H1 (cell line): ENCODE results near the gene CEP135. TPM values are rescaled to one million over a fixed set of nuclear protein-coding genes. Genes with fewer than 3 reads are reported as not detected.

Experiments used
- CTCF ChIA-PET: fragments of 300-600 bp; sonication (Branson Sonifier 250); formaldehyde crosslinking; loops from one replicate; lab custom pipeline; 2021; ENCODE audit not compliant: partially characterized antibody; lab: Charles Lee
- POLR2A ChIA-PET: fragments of 300-600 bp; sonication (Branson Sonifier 250); formaldehyde crosslinking; loops from one replicate; lab custom pipeline; 2021; ENCODE audit warnings: inconsistent platforms; ENCODE audit not compliant: partially characterized antibody; lab: Charles Lee
- DNase-seq, 2 experiments: peaks; one replicate each; pipeline versions ENCODE4 v3.0.0 to v3.0.0-alpha.2; 2010 to 2022; ENCODE audit warnings: low spot score in 2 of 2, low read depth in 1 of 2, mixed read lengths in 1 of 2
- FAIRE-seq: peaks from 2 replicates; lab custom pipeline; 2011; peaks lifted over from hg19 to GRCh38; lab: Jason Lieb, UNC
- H2AFZ ChIP-seq: 2 replicates; pipeline ENCODE4 v1.8.1; 2012; ENCODE audit warnings: low read length, inconsistent platforms
- H2AK5ac ChIP-seq: 2 replicates; pipeline ENCODE4 v1.6.1; 2013; ENCODE audit warnings: low read depth, low read length
- H2BK120ac ChIP-seq: replicated peaks from 2 replicates; pipeline ENCODE3; 2013; ENCODE audit warnings: low read depth, low read length, inconsistent platforms
- H2BK12ac ChIP-seq: 2 replicates; pipeline ENCODE4 v1.6.1; 2013; ENCODE audit warnings: low read depth, low read length
- H2BK15ac ChIP-seq: 2 replicates; pipeline ENCODE4 v1.6.1; 2013; ENCODE audit warnings: low read length
- H2BK20ac ChIP-seq: 2 replicates; pipeline ENCODE4 v1.6.1; 2013; ENCODE audit warnings: low read length
- H2BK5ac ChIP-seq: 2 replicates; pipeline ENCODE4 v1.6.1; 2013; ENCODE audit warnings: low read depth, low read length
- H3K14ac ChIP-seq: 2 replicates; pipeline ENCODE4 v1.6.1; 2013; ENCODE audit warnings: inconsistent platforms; ENCODE audit not compliant: insufficient read length
- H3K18ac ChIP-seq: 2 replicates; pipeline ENCODE4 v1.6.1; 2013; ENCODE audit warnings: low read length; ENCODE audit errors: extremely low read depth
- H3K23ac ChIP-seq: 2 replicates; pipeline ENCODE4 v1.6.1; 2013; ENCODE audit warnings: inconsistent platforms; ENCODE audit not compliant: insufficient read length
- H3K23me2 ChIP-seq: 2 replicates; pipeline ENCODE4 v1.6.1; 2013; ENCODE audit warnings: low read depth, low read length
- H3K27ac ChIP-seq: 2 replicates; pipeline ENCODE4 v1.6.1; 2011; ENCODE audit warnings: low read depth, low read length, inconsistent platforms
- H3K27me3 ChIP-seq, 4 experiments: replicated peaks in 1 of 4; 1 replicate in 1 of 4; 2 replicates in 3 of 4; pipeline versions ENCODE4 v1.6.1 to v1.8.1; 2011 to 2013; ENCODE audit warnings: low read length in 3 of 4, mild to moderate bottlenecking in 3 of 4, inconsistent platforms in 2 of 4, mixed read lengths in 2 of 4, moderate library complexity in 1 of 4; ENCODE audit not compliant: control insufficient read depth in 3 of 4, insufficient read depth in 3 of 4; ENCODE audit errors: extremely low read depth in 1 of 4
- H3K36me3 ChIP-seq, 4 experiments: 2 replicates each; pipeline versions ENCODE4 v1.6.1 to v1.8.1; 2011 to 2013; ENCODE audit warnings: mild to moderate bottlenecking in 4 of 4, low read length in 3 of 4, moderate library complexity in 2 of 4, control low read depth in 1 of 4, inconsistent platforms in 1 of 4; ENCODE audit not compliant: insufficient read depth in 4 of 4, control insufficient read depth in 2 of 4
- H3K4ac ChIP-seq: replicated peaks from 2 replicates; pipeline ENCODE3; 2013; ENCODE audit warnings: low read length, low read depth, mixed read lengths, inconsistent platforms; ENCODE audit not compliant: insufficient read length
- H3K4me1 ChIP-seq, 4 experiments: replicated peaks in 1 of 4; 1 replicate in 1 of 4; 2 replicates in 3 of 4; pipeline versions ENCODE4 v1.6.1 to v1.8.1; 2011 to 2013; ENCODE audit warnings: low read length in 3 of 4, inconsistent platforms in 2 of 4, mixed read lengths in 1 of 4; ENCODE audit not compliant: insufficient read depth in 4 of 4, control insufficient read depth in 3 of 4
- H3K4me2 ChIP-seq, 2 experiments: 2 replicates each; pipeline versions ENCODE4 v1.6.1 to v1.8.1; 2011 to 2013; ENCODE audit warnings: low read depth in 2 of 2, low read length in 2 of 2, control low read depth in 1 of 2, inconsistent platforms in 1 of 2, mild to moderate bottlenecking in 1 of 2; ENCODE audit not compliant: insufficient read depth in 1 of 2
- H3K4me3 ChIP-seq, 4 experiments: fragments of 200-600, 300-600 bp in 1 of 4; sonication (generic), shearing (Covaris generic), sonication (Bioruptor Twin) in 1 of 4; 2 replicates each; pipeline versions ENCODE4 v1.5.1 to v1.8.1; 2011 to 2016; ENCODE audit warnings: low read length in 4 of 4, low read depth in 3 of 4, control low read depth in 2 of 4, inconsistent platforms in 2 of 4, mild to moderate bottlenecking in 2 of 4, mixed read lengths in 1 of 4, moderate library complexity in 1 of 4; ENCODE audit not compliant: insufficient read depth in 2 of 4; ENCODE audit errors: extremely low read depth in 1 of 4
- H3K56ac ChIP-seq: replicated peaks from 2 replicates; pipeline ENCODE3; 2013; ENCODE audit warnings: low read depth, mild to moderate bottlenecking, mixed read lengths, low read length, inconsistent platforms; ENCODE audit not compliant: insufficient read length
- H3K79me1 ChIP-seq: 2 replicates; pipeline ENCODE4 v1.6.1; 2013; ENCODE audit warnings: low read depth, low read length, control low read depth
- H3K79me2 ChIP-seq, 2 experiments: 2 replicates each; pipeline versions ENCODE4 v1.6.1 to v1.8.1; 2012 to 2013; ENCODE audit warnings: low read length in 2 of 2, mild to moderate bottlenecking in 2 of 2, inconsistent platforms in 1 of 2; ENCODE audit not compliant: insufficient read depth in 2 of 2, control insufficient read depth in 1 of 2
- H3K9ac ChIP-seq, 4 experiments: replicated peaks in 1 of 4; 1 replicate in 1 of 4; 2 replicates in 3 of 4; pipeline versions ENCODE4 v1.6.1 to v1.8.1; 2011 to 2013; ENCODE audit warnings: low read depth in 3 of 4, low read length in 3 of 4, control low read depth in 2 of 4, mild to moderate bottlenecking in 2 of 4, moderate library complexity in 2 of 4, inconsistent platforms in 1 of 4; ENCODE audit errors: extremely low read depth in 1 of 4
- H3K9me3 ChIP-seq, 2 experiments: 2 replicates each; pipeline versions ENCODE4 v1.6.1 to v1.8.1; 2012 to 2013; ENCODE audit warnings: mild to moderate bottlenecking in 2 of 2, moderate library complexity in 2 of 2, control low read depth in 1 of 2, inconsistent platforms in 1 of 2, low read depth in 1 of 2, low read length in 1 of 2, mixed read lengths in 1 of 2; ENCODE audit not compliant: insufficient read depth in 2 of 2
- H4K20me1 ChIP-seq, 2 experiments: replicated peaks in 1 of 2; 2 replicates each; pipeline versions ENCODE3 to v1.8.1; 2011 to 2013; ENCODE audit warnings: inconsistent platforms in 2 of 2, low read length in 2 of 2, mild to moderate bottlenecking in 1 of 2; ENCODE audit not compliant: insufficient read depth in 2 of 2, control insufficient read depth in 1 of 2
- H4K5ac ChIP-seq: 2 replicates; pipeline ENCODE4 v1.6.1; 2013; ENCODE audit warnings: low read length, low read depth, mixed read lengths, inconsistent platforms; ENCODE audit not compliant: insufficient read length
- H4K8ac ChIP-seq: 2 replicates; pipeline ENCODE4 v1.8.0; 2013; ENCODE audit warnings: mild to moderate bottlenecking, moderate library complexity, low read length, inconsistent platforms; ENCODE audit not compliant: insufficient read depth; ENCODE audit errors: extremely low read depth
- H4K91ac ChIP-seq: replicated peaks from 2 replicates; pipeline ENCODE3; 2013; ENCODE audit warnings: low read length, mixed read lengths, inconsistent platforms; ENCODE audit not compliant: insufficient read length
- CHD1 ChIP-seq: IDR thresholded peaks from 2 replicates; pipeline ENCODE4 v1.6.1; 2012; ENCODE audit warnings: low read depth, low read length, improper control_type of control experiment
- HDAC2 ChIP-seq, 2 experiments: fragments of 300-600 bp in 1 of 2; sonication (generic) in 1 of 2; IDR thresholded peaks; 2 replicates each; pipeline ENCODE4 v1.6.1; 2011 to 2012; ENCODE audit warnings: low read depth in 2 of 2, low read length in 2 of 2, mild to moderate bottlenecking in 2 of 2, moderate library complexity in 2 of 2, borderline replicate concordance in 1 of 2, inconsistent platforms in 1 of 2
- KDM1A ChIP-seq: fragments of 200-600, 300-600 bp; sonication (generic); IDR thresholded peaks from 2 replicates; pipeline ENCODE4 v1.7.1; 2016; ENCODE audit warnings: mild to moderate bottlenecking, low read length, borderline replicate concordance
- MAFK ChIP-seq: IDR thresholded peaks from 2 replicates; pipeline ENCODE4 v1.6.1; 2012; ENCODE audit warnings: low read depth, mild to moderate bottlenecking, improper control_type of control experiment, low read length
- NRF1 ChIP-seq: IDR thresholded peaks from 2 replicates; pipeline ENCODE4 v1.6.1; 2011; ENCODE audit warnings: mild to moderate bottlenecking, low read depth, low read length, improper control_type of control experiment
- RNF2 ChIP-seq: fragments of 200-900, 300-1000 bp; sonication (generic); IDR thresholded peaks from 2 replicates; pipeline ENCODE4 v1.7.1; 2016; ENCODE audit warnings: borderline replicate concordance, low read depth, mild to moderate bottlenecking, antibody characterized with exemption, low read length; ENCODE audit not compliant: poor library complexity, severe bottlenecking; ENCODE audit errors: missing control alignments
- SP1 ChIP-seq: IDR thresholded peaks from 2 replicates; pipeline ENCODE4 v1.6.1; 2011; ENCODE audit warnings: low read depth, low read length
- TCF12 ChIP-seq: IDR thresholded peaks from 2 replicates; pipeline ENCODE4 v1.6.1; 2011; ENCODE audit warnings: low read depth, mild to moderate bottlenecking, low read length
- WGBS, 2 experiments: shearing (Covaris generic) in 1 of 2; methylation state at CpG; one replicate each; pipeline versions ENCODE4 v1.1.6 to v1.1.7; 2013 to 2015; ENCODE audit warnings: low lambda C conversion rate in 2 of 2, mixed read lengths in 2 of 2, inconsistent platforms in 1 of 2, low coverage in 1 of 2, missing lambda C conversion rate in 1 of 2; ENCODE audit not compliant: insufficient replicate concordance in 2 of 2, insufficient coverage in 1 of 2, insufficient read length in 1 of 2; ENCODE audit errors: extremely low coverage in 1 of 2, missing lambda C conversion rate in 1 of 2; 5-methylcytosine and 5-hydroxymethylcytosine counted together
- polyA plus RNA-seq, 7 experiments: library from polyadenylated mRNA; depleted of rRNA in 3 of 7; stranded (reverse) in 5 of 7; unstranded in 2 of 7; fragments of >200 nt in 5 of 7; fragments of 200-250 nt in 2 of 7; gene quantifications; 1 replicate in 5 of 7; 2 replicates in 1 of 7; 4 replicates in 1 of 7; pipeline versions ENCODE4 v1.2.1 to v1.2.3, GENCODE V29; 2011 to 2013; ENCODE audit warnings: missing spikeins in 2 of 7, mixed read lengths in 2 of 7
- total RNA-seq: library from RNA; stranded (reverse); fragmentation: NEBNext Ultra II Directional; extraction: Animal tissue kit (Norgen Biotek cat#: 25700); gene quantifications from 2 replicates; pipeline ENCODE4 v1.2.1, GENCODE V29; 2021
- TF ChIP-seq, protein P1 (sequence below): IDR thresholded peaks from 2 replicates; pipeline ENCODE4 v1.6.1; 2012; ENCODE audit warnings: low read length, inconsistent platforms

The CEP135 gene
- total and polyA plus RNA-seq, 2 of the 8 experiments (the other 6 are each of a cell fraction or from before 2014, with no cell fraction given) = 2.7 to 14.5 TPM

DNA sequence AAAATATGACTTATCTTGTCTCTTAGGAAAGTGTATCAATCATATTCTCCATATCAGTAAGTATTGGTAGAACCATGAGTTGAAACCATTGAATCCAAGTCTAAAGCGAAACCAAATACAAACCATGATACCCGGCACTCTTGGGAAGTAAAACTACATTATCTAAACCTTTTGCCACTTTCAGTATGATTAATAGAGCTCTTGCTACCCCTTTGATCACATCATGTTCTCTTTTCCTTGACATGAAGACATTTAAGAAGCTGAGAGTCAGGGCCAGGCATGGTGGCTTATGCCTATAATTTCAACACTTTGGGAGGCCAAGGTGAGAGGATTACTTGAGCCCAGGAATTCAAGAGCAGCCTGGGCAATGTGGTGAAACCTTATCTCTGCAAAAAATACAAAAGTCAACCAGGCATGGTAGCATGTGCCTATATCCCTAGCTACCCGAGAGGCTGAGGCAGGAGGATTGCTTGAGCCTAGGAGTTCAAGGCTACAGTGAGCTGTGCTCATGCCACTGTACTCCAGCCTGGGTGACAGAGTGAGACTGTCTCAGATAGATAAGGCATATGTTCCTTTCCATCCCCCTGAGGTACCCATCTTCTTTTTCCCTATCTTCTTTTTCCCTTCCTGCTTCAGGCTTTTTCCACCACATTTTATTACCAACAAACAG lies 45.4 kb downstream of the CEP135 start:
- H3K79me1 ChIP-seq = no peaks in the 10 kb centered on the region
- no peak for TF ChIP-seq CHD1
- no peak for TF ChIP-seq NRF1
- no peak for TF ChIP-seq RNF2
- no peak for TF ChIP-seq SP1
- TF ChIP-seq, protein P1, sequence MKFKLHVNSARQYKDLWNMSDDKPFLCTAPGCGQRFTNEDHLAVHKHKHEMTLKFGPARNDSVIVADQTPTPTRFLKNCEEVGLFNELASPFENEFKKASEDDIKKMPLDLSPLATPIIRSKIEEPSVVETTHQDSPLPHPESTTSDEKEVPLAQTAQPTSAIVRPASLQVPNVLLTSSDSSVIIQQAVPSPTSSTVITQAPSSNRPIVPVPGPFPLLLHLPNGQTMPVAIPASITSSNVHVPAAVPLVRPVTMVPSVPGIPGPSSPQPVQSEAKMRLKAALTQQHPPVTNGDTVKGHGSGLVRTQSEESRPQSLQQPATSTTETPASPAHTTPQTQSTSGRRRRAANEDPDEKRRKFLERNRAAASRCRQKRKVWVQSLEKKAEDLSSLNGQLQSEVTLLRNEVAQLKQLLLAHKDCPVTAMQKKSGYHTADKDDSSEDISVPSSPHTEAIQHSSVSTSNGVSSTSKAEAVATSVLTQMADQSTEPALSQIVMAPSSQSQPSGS = no peak
- TF ChIP-seq HDAC2 (IDR thresholded peaks at IDR 0.05; ENCODE audit: borderline replicate concordance in 1 of 2, low read depth in 2 of 2, low read length in 2 of 2) = no peak
- TF ChIP-seq TCF12 = no peak
- TF ChIP-seq KDM1A = no peak
- TF ChIP-seq MAFK = no peak

More for the DNA sequence above, 45.4 kb downstream of the CEP135 start:
- H3K4ac ChIP-seq = no peak overlapping the region
- no peak overlapping the region for H3K56ac ChIP-seq
- FAIRE-seq (no peak), DNase-seq (no peak)
- WGBS, 2 experiments = 97% methylated on average over 3 of the region's 3 CpGs; no CpG with 5 or more reads in 1 of the 2 experiments
- no peak overlapping the region for H2BK15ac ChIP-seq
- peaks cover 0 to under 1% (median under 1%) of the 10 kb centered on the region in 4 experiments; a peak in 2 of 8 replicates for H3K36me3 ChIP-seq
- H3K79me2 ChIP-seq = no peaks in the 10 kb centered on the region
- ChIA-PET POLR2A (interaction anchor here (0.6 kb wide), 1 partner anchor 49 kb away, joined by 3 read pairs; no protein-coding TSS in a partner anchor), CTCF (no interaction called here)
- H3K4me1 ChIP-seq = peaks cover 0 to 10% (median 3%) of the 10 kb centered on the region in 4 experiments; a peak in 4 of 7 replicates
- H3K14ac ChIP-seq = no peak overlapping the region
- H2BK20ac ChIP-seq = no peak overlapping the region
- H3K27me3 ChIP-seq = no peaks in the 10 kb centered on the region
- H3K4me2 ChIP-seq = no peak overlapping the region
- H2AFZ ChIP-seq = no peak overlapping the region
- H3K9me3 ChIP-seq = no peaks in the 10 kb centered on the region
- no peak overlapping the region for H2BK12ac ChIP-seq
- H2BK120ac ChIP-seq = no peak overlapping the region
- H4K8ac ChIP-seq = no peak overlapping the region
- no peaks in the 10 kb centered on the region for H3K23me2 ChIP-seq
- H3K23ac ChIP-seq = no peak overlapping the region
- H2BK5ac ChIP-seq = no peak overlapping the region
- no peak overlapping the region for H3K18ac ChIP-seq
- H2AK5ac ChIP-seq = no peak overlapping the region
- H4K91ac ChIP-seq = no peak overlapping the region
- no peaks in the 10 kb centered on the region for H4K20me1 ChIP-seq
- no peak overlapping the region for H3K9ac ChIP-seq
- no peak overlapping the region for H3K27ac ChIP-seq
- H4K5ac ChIP-seq = no peak overlapping the region
- H3K4me3 ChIP-seq = no peak overlapping the region
